ENCODE data around the gene SLC1A1. TPM values are rescaled to one million over a fixed set of nuclear protein-coding genes. Genes with fewer than 3 reads are reported as not detected.
"Not testable (repeated sequence)": the region's sequence is repeated elsewhere in the genome, so short reads cannot be mapped to it uniquely, and the experiment has no call there.

SLC1A1 gene
- total RNA-seq, 1 donor from 2014 or later = not detected

GRCh38 chr9:4533881-4534280, 43.6 kb downstream of the SLC1A1 start:
- intact Hi-C loops (cut with micrococcal nuclease); H3K4me1 Mint-ChIP-seq (ENCODE audit: low read depth); H3K27me3 Mint-ChIP-seq (ENCODE audit: low read depth); H3K36me3 Mint-ChIP-seq (ENCODE audit: low read depth); H3K9me3 Mint-ChIP-seq; H3K27ac Mint-ChIP-seq; H3K4me3 Mint-ChIP-seq (ENCODE audit: low read depth); DNase-seq (ENCODE audit: low spot score): not testable (repeated sequence)

GRCh38 chr9:4536196-4536595, 45.9 kb downstream of the SLC1A1 start:
- H3K36me3 Mint-ChIP-seq (ENCODE audit: low read depth); H3K4me1 Mint-ChIP-seq (ENCODE audit: low read depth); H3K27ac Mint-ChIP-seq; H3K4me3 Mint-ChIP-seq (ENCODE audit: low read depth); H3K9me3 Mint-ChIP-seq; intact Hi-C loops (cut with micrococcal nuclease); H3K27me3 Mint-ChIP-seq (ENCODE audit: low read depth); DNase-seq (ENCODE audit: low spot score): not testable (repeated sequence)

GRCh38 chr9:4537581-4537980, 47.3 kb downstream of the SLC1A1 start:
- Mint-ChIP-seq H3K36me3 (ENCODE audit: low read depth) (no peaks in the 10 kb centered on the region), H3K4me3 (ENCODE audit: low read depth) (no peak overlapping the region), H3K27ac (no peak overlapping the region), H3K27me3 (ENCODE audit: low read depth) (peaks cover 10% of the 10 kb centered on the region), H3K4me1 (ENCODE audit: low read depth) (no peaks in the 10 kb centered on the region), H3K9me3 (no peaks in the 10 kb centered on the region)
- no peak for DNase-seq (ENCODE audit: low spot score)
- intact Hi-C loops (cut with micrococcal nuclease) = no loop called here

- no peaks in the 10 kb centered on the region for H3K4me1 Mint-ChIP-seq (ENCODE audit: low read depth)
- H3K36me3 Mint-ChIP-seq (ENCODE audit: low read depth) = no peaks in the 10 kb centered on the region
- no peak overlapping the region for H3K4me3 Mint-ChIP-seq (ENCODE audit: low read depth)
- no peak for DNase-seq (ENCODE audit: low spot score)
- peaks cover 12% of the 10 kb centered on the region for H3K27me3 Mint-ChIP-seq (ENCODE audit: low read depth)
- intact Hi-C loops (cut with micrococcal nuclease) = no loop called here
- no peaks in the 10 kb centered on the region for H3K9me3 Mint-ChIP-seq
- H3K27ac Mint-ChIP-seq = no peak overlapping the region
These were observed 47.8 kb downstream of the SLC1A1 start for GRCh38 chr9:4538107-4538506.

- no peak overlapping the region for H3K27ac Mint-ChIP-seq
- H3K27me3 Mint-ChIP-seq (ENCODE audit: low read depth) = peaks cover 14% of the 10 kb centered on the region
- intact Hi-C loops (cut with micrococcal nuclease) = no loop called here
These were observed 48.4 kb downstream of the SLC1A1 start for GRCh38 chr9:4538621-4539020.

GRCh38 chr9:4540425-4540824, 50.2 kb downstream of the SLC1A1 start:
- Mint-ChIP-seq H3K27me3 (ENCODE audit: low read depth) (peaks cover 9% of the 10 kb centered on the region), H3K9me3 (no peaks in the 10 kb centered on the region), H3K36me3 (ENCODE audit: low read depth) (no peaks in the 10 kb centered on the region), H3K4me1 (ENCODE audit: low read depth) (no peaks in the 10 kb centered on the region), H3K27ac (no peak overlapping the region), H3K4me3 (ENCODE audit: low read depth) (no peak overlapping the region)
- intact Hi-C loops (cut with micrococcal nuclease) = no loop called here
- DNase-seq (ENCODE audit: low spot score) = no peak

More at GRCh38 chr9:4538621-4539020, 48.4 kb downstream of the SLC1A1 start:
- Mint-ChIP-seq H3K9me3 (no peaks in the 10 kb centered on the region), H3K4me1 (ENCODE audit: low read depth) (no peaks in the 10 kb centered on the region), H3K4me3 (ENCODE audit: low read depth) (no peak overlapping the region), H3K36me3 (ENCODE audit: low read depth) (no peaks in the 10 kb centered on the region)
- no peak for DNase-seq (ENCODE audit: low spot score)

GRCh38 chr9:4541281-4541680, 51.0 kb downstream of the SLC1A1 start:
- no peak overlapping the region for H3K27ac Mint-ChIP-seq
- intact Hi-C loops (cut with micrococcal nuclease) = no loop called here
- no peaks in the 10 kb centered on the region for H3K4me1 Mint-ChIP-seq (ENCODE audit: low read depth)
- H3K9me3 Mint-ChIP-seq = no peaks in the 10 kb centered on the region
- no peaks in the 10 kb centered on the region for H3K36me3 Mint-ChIP-seq (ENCODE audit: low read depth)
- no peak overlapping the region for H3K4me3 Mint-ChIP-seq (ENCODE audit: low read depth)
- DNase-seq (ENCODE audit: low spot score) = no peak
- H3K27me3 Mint-ChIP-seq (ENCODE audit: low read depth) = peaks cover 9% of the 10 kb centered on the region

GRCh38 chr9:4541856-4542255, 51.6 kb downstream of the SLC1A1 start:
- intact Hi-C loops (cut with micrococcal nuclease) = no loop called here
- H3K36me3 Mint-ChIP-seq (ENCODE audit: low read depth) = no peaks in the 10 kb centered on the region
- H3K9me3 Mint-ChIP-seq = no peaks in the 10 kb centered on the region

GRCh38 chr9:4544714-4545113, 54.4 kb downstream of the SLC1A1 start:
- H3K4me3 Mint-ChIP-seq (ENCODE audit: low read depth); H3K27me3 Mint-ChIP-seq (ENCODE audit: low read depth); H3K9me3 Mint-ChIP-seq; intact Hi-C loops (cut with micrococcal nuclease); DNase-seq (ENCODE audit: low spot score); H3K36me3 Mint-ChIP-seq (ENCODE audit: low read depth); H3K27ac Mint-ChIP-seq; H3K4me1 Mint-ChIP-seq (ENCODE audit: low read depth): not testable (repeated sequence)

More at GRCh38 chr9:4541856-4542255, 51.6 kb downstream of the SLC1A1 start:
- no peak overlapping the region for H3K27ac Mint-ChIP-seq
- H3K27me3 Mint-ChIP-seq (ENCODE audit: low read depth) = peaks cover 9% of the 10 kb centered on the region
- no peak overlapping the region for H3K4me3 Mint-ChIP-seq (ENCODE audit: low read depth)
- no peaks in the 10 kb centered on the region for H3K4me1 Mint-ChIP-seq (ENCODE audit: low read depth)
- DNase-seq (ENCODE audit: low spot score) = no peak

- Mint-ChIP-seq H3K4me3 (ENCODE audit: low read depth) (no peak overlapping the region), H3K9me3 (no peaks in the 10 kb centered on the region), H3K27me3 (ENCODE audit: low read depth) (peaks cover 4% of the 10 kb centered on the region), H3K36me3 (ENCODE audit: low read depth) (no peaks in the 10 kb centered on the region), H3K4me1 (ENCODE audit: low read depth) (peaks cover 6% of the 10 kb centered on the region), H3K27ac (no peak overlapping the region)
- DNase-seq (ENCODE audit: low spot score) = no peak
- intact Hi-C loops (cut with micrococcal nuclease) = no loop called here
These were observed 56.7 kb downstream of the SLC1A1 start for GRCh38 chr9:4547016-4547415.

GRCh38 chr9:4548811-4549725, 58.8 kb downstream of the SLC1A1 start:
- Mint-ChIP-seq H3K36me3 (ENCODE audit: low read depth) (no peaks in the 10 kb centered on the region), H3K9me3 (no peaks in the 10 kb centered on the region), H3K27me3 (ENCODE audit: low read depth) (no peaks in the 10 kb centered on the region), H3K4me1 (ENCODE audit: low read depth) (peaks cover 6% of the 10 kb centered on the region), H3K27ac (no peak overlapping the region), H3K4me3 (ENCODE audit: low read depth) (no peak overlapping the region)
- intact Hi-C loops (cut with micrococcal nuclease) = no loop called here
- DNase-seq (ENCODE audit: low spot score) = no peak

- Mint-ChIP-seq H3K4me1 (ENCODE audit: low read depth) (peaks cover 6% of the 10 kb centered on the region), H3K27ac (no peak overlapping the region), H3K36me3 (ENCODE audit: low read depth) (no peaks in the 10 kb centered on the region), H3K27me3 (ENCODE audit: low read depth) (no peaks in the 10 kb centered on the region), H3K4me3 (ENCODE audit: low read depth) (no peak overlapping the region), H3K9me3 (no peaks in the 10 kb centered on the region)
- intact Hi-C loops (cut with micrococcal nuclease) = no loop called here
- DNase-seq (ENCODE audit: low spot score) = no peak
These were observed 59.6 kb downstream of the SLC1A1 start for GRCh38 chr9:4549751-4550295.

- Mint-ChIP-seq H3K27me3 (ENCODE audit: low read depth) (no peaks in the 10 kb centered on the region), H3K27ac (no peak overlapping the region), H3K9me3 (no peaks in the 10 kb centered on the region), H3K4me3 (ENCODE audit: low read depth) (no peak overlapping the region), H3K4me1 (ENCODE audit: low read depth) (peaks cover 6% of the 10 kb centered on the region), H3K36me3 (ENCODE audit: low read depth) (no peaks in the 10 kb centered on the region)
- intact Hi-C loops (cut with micrococcal nuclease) = no loop called here
- DNase-seq (ENCODE audit: low spot score) = no peak
These were observed 60.7 kb downstream of the SLC1A1 start for GRCh38 chr9:4550777-4551484.
